Neural cell (in vitro differentiated cells): Measurements from ENCODE around the gene LRFN5. TPM values are rescaled to one million over a fixed set of nuclear protein-coding genes. Genes with fewer than 3 reads are reported as not detected.

Experiments
- H2AFZ ChIP-seq: fragments of 200-600, 300-800 bp; sonication (generic), shearing (Covaris generic); 2 replicates; pipeline ENCODE4 v1.6.0; 2014; ENCODE audit warnings: low read depth, mild to moderate bottlenecking, antibody characterized with exemption, low read length, moderate library complexity
- H3F3A ChIP-seq: fragments of 200-600 bp; shearing (Covaris generic); 2 replicates; pipeline ENCODE4 v1.6.1; 2016; ENCODE audit warnings: mild to moderate bottlenecking, moderate library complexity, mixed read lengths, antibody characterized with exemption, low read length; ENCODE audit not compliant: insufficient read depth, poor library complexity, severe bottlenecking
- H3K27ac ChIP-seq: fragments of 200-600, 300-800 bp; sonication (generic), shearing (Covaris generic); 2 replicates; pipeline ENCODE4 v1.5.1; 2014; ENCODE audit warnings: mild to moderate bottlenecking, low read length, moderate library complexity
- H3K27me3 ChIP-seq: fragments of 300-800, 200-600 bp; sonication (generic), shearing (Covaris generic); 2 replicates; pipeline ENCODE4 v1.6.0; 2014; ENCODE audit warnings: mild to moderate bottlenecking, low read depth, low read length, moderate library complexity; ENCODE audit not compliant: insufficient read depth
- H3K36me3 ChIP-seq: fragments of 300-800, 200-600 bp; sonication (generic), shearing (Covaris generic); 2 replicates; pipeline ENCODE4 v1.5.1; 2014; ENCODE audit warnings: mild to moderate bottlenecking, antibody characterized with exemption, low read length, moderate library complexity; ENCODE audit not compliant: insufficient read depth
- H3K4me2 ChIP-seq: fragments of 300-800, 200-600 bp; sonication (generic), shearing (Covaris generic); 2 replicates; pipeline ENCODE4 v1.6.0; 2014; ENCODE audit warnings: mild to moderate bottlenecking, low read length
- H3K4me3 ChIP-seq: fragments of 300-800, 200-600 bp; sonication (generic), shearing (Covaris generic); 2 replicates; pipeline ENCODE4 v1.5.1; 2014; ENCODE audit warnings: mild to moderate bottlenecking, low read length, moderate library complexity
- H3K79me2 ChIP-seq: fragments of 200-600 bp; shearing (Covaris generic); replicated peaks from 2 replicates; pipeline ENCODE4 v1.6.0; 2014; ENCODE audit warnings: mild to moderate bottlenecking, low read length, moderate library complexity; ENCODE audit not compliant: insufficient read depth
- H3K9ac ChIP-seq: fragments of 300-800, 200-600 bp; sonication (generic), shearing (Covaris generic); 2 replicates; pipeline ENCODE4 v1.6.1; 2016; ENCODE audit warnings: mild to moderate bottlenecking, low read length, mixed read lengths
- H3K9me2 ChIP-seq: fragments of 200-600 bp; shearing (Covaris generic); 2 replicates; pipeline ENCODE4 v1.6.1; 2016; ENCODE audit warnings: mild to moderate bottlenecking, low read length, mixed read lengths; ENCODE audit not compliant: insufficient read depth
- H3K9me3 ChIP-seq: fragments of 200-600, 300-800 bp; sonication (generic), shearing (Covaris generic); 2 replicates; pipeline ENCODE4 v1.6.1; 2016; ENCODE audit warnings: mild to moderate bottlenecking, mixed run types, low read length, moderate library complexity, mixed read lengths
- H4K20me1 ChIP-seq: fragments of 200-600 bp; shearing (Covaris generic); 2 replicates; pipeline ENCODE4 v1.6.1; 2016; ENCODE audit warnings: mild to moderate bottlenecking, mixed run types; ENCODE audit not compliant: insufficient read depth
- CTCF ChIP-seq: fragments of 450-650 bp; IDR thresholded peaks from 2 replicates; pipeline ENCODE4 v1.5.1; 2014; ENCODE audit warnings: antibody characterized with exemption, mild to moderate bottlenecking, moderate library complexity; ENCODE audit not compliant: poor library complexity, severe bottlenecking
- EP300 ChIP-seq: fragments of 450-650 bp; conservative IDR thresholded peaks from 2 replicates; pipeline ENCODE4 v1.6.1; 2014; ENCODE audit warnings: antibody characterized with exemption, mild to moderate bottlenecking, moderate library complexity; ENCODE audit not compliant: poor library complexity, severe bottlenecking
- EZH2 ChIP-seq: fragments of 200-600, 300-800 bp; shearing (Covaris generic), sonication (generic); IDR thresholded peaks from 2 replicates; pipeline ENCODE4 v1.6.1; 2014; ENCODE audit warnings: antibody characterized with exemption, low read length, borderline replicate concordance, mild to moderate bottlenecking; ENCODE audit not compliant: insufficient read depth, poor library complexity, severe bottlenecking
- MXI1 ChIP-seq: fragments of 450-650 bp; conservative IDR thresholded peaks from 2 replicates; pipeline ENCODE4 v1.6.1; 2014; ENCODE audit warnings: antibody characterized with exemption, mild to moderate bottlenecking; ENCODE audit not compliant: poor library complexity, severe bottlenecking
- POLR2AphosphoS5 ChIP-seq: IDR thresholded peaks from 2 replicates; pipeline ENCODE4 v1.6.1; 2012
- RAD21 ChIP-seq: fragments of 450-650 bp; conservative IDR thresholded peaks from 2 replicates; pipeline ENCODE4 v1.6.1; 2014; ENCODE audit warnings: antibody characterized with exemption, mild to moderate bottlenecking, moderate library complexity
- REST ChIP-seq: IDR thresholded peaks from 2 replicates; pipeline ENCODE4 v1.6.1; 2012; ENCODE audit warnings: borderline replicate concordance
- SMC3 ChIP-seq: fragments of 450-650 bp; conservative IDR thresholded peaks from 2 replicates; pipeline ENCODE4 v1.6.1; 2014; ENCODE audit warnings: antibody characterized with exemption, mild to moderate bottlenecking, moderate library complexity; ENCODE audit not compliant: poor library complexity
- TAF1 ChIP-seq: IDR thresholded peaks from 2 replicates; pipeline ENCODE4 v1.6.1; 2012; ENCODE audit warnings: low read depth
- polyA plus RNA-seq: library from polyadenylated mRNA; depleted of rRNA; stranded (reverse); fragments of >200 nt; gene quantifications from 2 replicates; pipeline ENCODE4 v1.2.3, GENCODE V29; 2014

Gene LRFN5
- polyA plus RNA-seq, 1 donor from 2014 or later, result 24.5 TPM

GRCh38 chr14:41915732-41916131, 309.1 kb downstream of the LRFN5 start:
- no peak overlapping the region for H3K9ac ChIP-seq
- no peaks in the 10 kb centered on the region for H3K36me3 ChIP-seq
- no peaks in the 10 kb centered on the region for H3K27me3 ChIP-seq
- H3K27ac ChIP-seq, result no peak overlapping the region
- no peaks in the 10 kb centered on the region for H3K79me2 ChIP-seq
- H2AFZ ChIP-seq, result no peak overlapping the region
- H4K20me1 ChIP-seq, result no peaks in the 10 kb centered on the region
- no peaks in the 10 kb centered on the region for H3F3A ChIP-seq
- H3K9me3 ChIP-seq, result no peaks in the 10 kb centered on the region
- no peak overlapping the region for H3K4me3 ChIP-seq
- TF ChIP-seq EZH2 (no peak), SMC3 (no peak), TAF1 (no peak), CTCF (no peak), MXI1 (no peak), REST (no peak), EP300 (no peak), RAD21 (no peak), POLR2AphosphoS5 (no peak)
- no peak overlapping the region for H3K4me2 ChIP-seq
- no peaks in the 10 kb centered on the region for H3K9me2 ChIP-seq

GRCh38 chr14:41916313-41916712, 309.6 kb downstream of the LRFN5 start:
- H3K36me3 ChIP-seq, result no peaks in the 10 kb centered on the region
- no peaks in the 10 kb centered on the region for H3K27me3 ChIP-seq

More at GRCh38 chr14:41916313-41916712, 309.6 kb downstream of the LRFN5 start:
- Histone ChIP-seq H3K9me3 (no peaks in the 10 kb centered on the region), H3K4me2 (no peak overlapping the region), H4K20me1 (no peaks in the 10 kb centered on the region), H3K9me2 (no peaks in the 10 kb centered on the region), H3K4me3 (no peak overlapping the region), H3F3A (no peaks in the 10 kb centered on the region), H2AFZ (no peak overlapping the region), H3K79me2 (no peaks in the 10 kb centered on the region), H3K27ac (no peak overlapping the region), H3K9ac (no peak overlapping the region)
- TF ChIP-seq SMC3, result no peak
- TF ChIP-seq REST, result no peak
- no peak for TF ChIP-seq EZH2
- no peak for TF ChIP-seq POLR2AphosphoS5
- no peak for TF ChIP-seq CTCF
- TF ChIP-seq EP300, result no peak
- no peak for TF ChIP-seq TAF1
- no peak for TF ChIP-seq MXI1
- no peak for TF ChIP-seq RAD21
